GM12878 (cell line): ENCODE data around the gene OTUD3. TPM values are rescaled to one million over a fixed set of nuclear protein-coding genes. Genes with fewer than 3 reads are reported as not detected.

Experiments
- ATAC-seq: fragments of 200-7000 bp; cut with Tn5 transposase; 3 replicates; pipeline ENCODE4 v1.9.1; 2020; ENCODE audit warnings: mild to moderate bottlenecking, moderate library complexity
- BruUV-seq: library from RNA; stranded (reverse); fragments of 400-500 nt; replicated peaks from 2 replicates; lab custom pipeline; 2021; lab: Mats Ljungman, UMichigan
- CTCF ChIA-PET: fragments of 300-600 bp; sonication (Branson Sonifier 250); formaldehyde crosslinking; extraction: SDS; loops from one replicate; lab custom pipeline; 2021; ENCODE audit warnings: inconsistent platforms; lab: Yijun Ruan, JAX
- POLR2A ChIA-PET: fragments of 350-600 bp; formaldehyde crosslinking; extraction: SDS; loops from one replicate; lab custom pipeline; 2021; ENCODE audit warnings: inconsistent platforms; lab: Charles Lee
- RAD21 ChIA-PET: fragments of 300-600 bp; sonication (Branson Sonifier 250); formaldehyde crosslinking; loops from one replicate; lab custom pipeline; 2023; ENCODE audit warnings: antibody characterized with exemption; ENCODE audit not compliant: unreplicated experiment; lab: Charles Lee
- SMC1A ChIA-PET: fragments of 300-600 bp; sonication (Branson Sonifier 250); formaldehyde crosslinking; loops from one replicate; lab custom pipeline; 2023; ENCODE audit not compliant: unreplicated experiment, uncharacterized antibody; lab: Charles Lee
- DNase-seq: peaks from one replicate; pipeline ENCODE4 v3.0.0-alpha.2; 2011; ENCODE audit warnings: low read depth, low spot score
- FAIRE-seq: peaks from 3 replicates; lab custom pipeline; 2011; peaks lifted over from hg19 to GRCh38; lab: Jason Lieb, UNC
- H2AFZ ChIP-seq: 2 replicates; pipeline ENCODE4 v1.6.0; 2011; ENCODE audit warnings: low read depth, low read length, control low read depth; ENCODE audit not compliant: control insufficient read depth
- H3K27ac ChIP-seq: 2 replicates; pipeline ENCODE4 v1.5.1; 2011; ENCODE audit warnings: control low read depth; ENCODE audit not compliant: control insufficient read depth, insufficient read depth
- H3K27me3 ChIP-seq, 2 experiments: replicated peaks in 1 of 2; 2 replicates each; pipeline versions ENCODE4 v1.6.0 to v1.6.1; 2011; ENCODE audit warnings: low read length in 1 of 2; ENCODE audit not compliant: control insufficient read depth in 2 of 2, insufficient read depth in 2 of 2
- H3K36me3 ChIP-seq, 2 experiments: 2 replicates each; pipeline ENCODE4 v1.5.1; 2011; ENCODE audit warnings: low read length in 1 of 2; ENCODE audit not compliant: control insufficient read depth in 2 of 2, insufficient read depth in 2 of 2
- H3K4me1 ChIP-seq: 2 replicates; pipeline ENCODE4 v1.6.1; 2011; ENCODE audit warnings: mild to moderate bottlenecking, low read length, moderate library complexity, mixed read lengths; ENCODE audit not compliant: control insufficient read depth, insufficient read depth
- H3K4me2 ChIP-seq: 2 replicates; pipeline ENCODE4 v1.6.0; 2011; ENCODE audit warnings: control low read depth; ENCODE audit not compliant: control insufficient read depth, insufficient read depth
- H3K4me3 ChIP-seq: fragments of 200-600 bp; sonication (generic); 2 replicates; pipeline ENCODE4 v1.5.1; 2016
- H3K79me2 ChIP-seq: 2 replicates; pipeline ENCODE4 v1.6.0; 2011; ENCODE audit warnings: low read length; ENCODE audit not compliant: control insufficient read depth, insufficient read depth
- H3K9ac ChIP-seq: 2 replicates; pipeline ENCODE4 v1.8.0; 2011; ENCODE audit warnings: low read length, control low read depth, mixed read lengths; ENCODE audit not compliant: control insufficient read depth, insufficient read depth
- H3K9me3 ChIP-seq: replicated peaks from 3 replicates; pipeline ENCODE4 v1.5.1; 2011; ENCODE audit warnings: mild to moderate bottlenecking, low read length; ENCODE audit not compliant: control insufficient read depth, insufficient read depth
- H4K20me1 ChIP-seq: 2 replicates; pipeline ENCODE4 v1.6.0; 2011; ENCODE audit not compliant: control insufficient read depth, insufficient read depth
- ASH2L ChIP-seq: fragments of 300-600, 200-600 bp; sonication (generic); IDR thresholded peaks from 2 replicates; pipeline ENCODE4 v1.6.1; 2017; ENCODE audit warnings: low read depth, mild to moderate bottlenecking, borderline replicate concordance
- BACH1 ChIP-seq: fragments of 450-650 bp; IDR thresholded peaks from 2 replicates; pipeline ENCODE4 v1.6.1; 2017; ENCODE audit warnings: mild to moderate bottlenecking, borderline replicate concordance
- CHD1 ChIP-seq: IDR thresholded peaks from 2 replicates; pipeline ENCODE4 v1.6.1; 2012; ENCODE audit warnings: low read depth, low read length, improper control_type of control experiment
- CHD4 ChIP-seq: fragments of 200-600 bp; sonication (generic); IDR thresholded peaks from 2 replicates; pipeline ENCODE4 v1.6.1; 2016; ENCODE audit warnings: mild to moderate bottlenecking
- CTCF ChIP-seq, 3 experiments: IDR thresholded peaks in 2 of 3; conservative IDR thresholded peaks in 1 of 3; 2 replicates each; pipeline ENCODE4 v1.5.1; 2011; ENCODE audit warnings: low read depth in 3 of 3, low read length in 3 of 3, mild to moderate bottlenecking in 3 of 3, control low read depth in 2 of 3, moderate library complexity in 2 of 3, inconsistent platforms in 1 of 3, mixed read lengths in 1 of 3; ENCODE audit not compliant: control insufficient read depth in 2 of 3, insufficient read depth in 1 of 3; ENCODE audit errors: extremely low read depth in 1 of 3
- EED ChIP-seq: sonication (generic); IDR thresholded peaks from 2 replicates; pipeline ENCODE4 v1.6.1; 2016; ENCODE audit warnings: antibody characterized with exemption, low read depth
- ELK1 ChIP-seq: IDR thresholded peaks from 2 replicates; pipeline ENCODE4 v1.6.1; 2012; ENCODE audit warnings: low read depth, low read length, improper control_type of control experiment
- GABPA ChIP-seq: IDR thresholded peaks from 2 replicates; pipeline ENCODE4 v1.6.1; 2014; ENCODE audit warnings: antibody characterized with exemption, low read depth, mild to moderate bottlenecking, inconsistent platforms
- IRF4 ChIP-seq: IDR thresholded peaks from 2 replicates; pipeline ENCODE4 v1.6.1; 2011; ENCODE audit warnings: low read depth, low read length
- MTA3 ChIP-seq: IDR thresholded peaks from 2 replicates; pipeline ENCODE4 v1.6.1; 2012; ENCODE audit warnings: low read length, inconsistent platforms, borderline replicate concordance
- NBN ChIP-seq: fragments of 450-650 bp; IDR thresholded peaks from 2 replicates; pipeline ENCODE4 v1.6.1; 2016
- POU2F2 ChIP-seq: IDR thresholded peaks from 3 replicates; pipeline ENCODE4 v1.6.1; 2011; ENCODE audit warnings: low read depth, mild to moderate bottlenecking, low read length, borderline replicate concordance
- RAD21 ChIP-seq: IDR thresholded peaks from 2 replicates; pipeline ENCODE4 v1.6.1; 2011; ENCODE audit warnings: mild to moderate bottlenecking, low read depth, low read length, moderate library complexity; ENCODE audit not compliant: insufficient read depth
- RUNX3 ChIP-seq: IDR thresholded peaks from 2 replicates; pipeline ENCODE4 v1.6.1; 2012; ENCODE audit warnings: low read length, inconsistent platforms
- STAT1 ChIP-seq: fragments of 450-650 bp; conservative IDR thresholded peaks from 2 replicates; pipeline ENCODE4 v1.6.1; 2014; ENCODE audit warnings: antibody characterized with exemption, mild to moderate bottlenecking
- TCF7 ChIP-seq: IDR thresholded peaks from 2 replicates; pipeline ENCODE4 v1.6.1; 2014; ENCODE audit warnings: antibody characterized with exemption, borderline replicate concordance
- YY1 ChIP-seq: IDR thresholded peaks from 2 replicates; pipeline ENCODE4 v1.6.1; 2011; ENCODE audit warnings: low read depth, mild to moderate bottlenecking, low read length
- WGBS: methylation state at CpG from one replicate; pipeline ENCODE4 v1.1.6; 2016; ENCODE audit warnings: low lambda C conversion rate; ENCODE audit not compliant: insufficient replicate concordance, insufficient coverage; ENCODE audit errors: missing lambda C conversion rate; 5-methylcytosine and 5-hydroxymethylcytosine counted together
- in situ Hi-C: fragments of 300-500 bp; cut with MboI; formaldehyde crosslinking; loops from 9 replicates; pipeline ENCODE4 v1.14.3; 2018; ENCODE audit warnings: mixed read lengths
- intact Hi-C: fragments of 100-400 bp; cut with micrococcal nuclease; formaldehyde crosslinking; loops from one replicate; pipeline ENCODE4 v1.14.2; 2022; ENCODE audit not compliant: unreplicated experiment
- polyA plus RNA-seq, 11 experiments: library from polyadenylated mRNA; depleted of rRNA in 4 of 11; unstranded in 6 of 11; stranded (reverse) in 5 of 11; fragments of >200 nt; fragmentation: Nextera tagmentation in 4 of 11; fragmentation: Illumina TruSeq in 1 of 11; extraction: Ambion mirVana in 4 of 11; extraction: Trizol in 1 of 11; gene quantifications; 1 replicate in 1 of 11; 2 replicates in 10 of 11; pipeline versions ENCODE4 v1.2.1 to v1.2.3, GENCODE V29; 2011 to 2016; ENCODE audit warnings: inconsistent platforms in 2 of 11, missing spikeins in 2 of 11, low read depth in 1 of 11
- total RNA-seq, 4 experiments: library from RNA; depleted of rRNA in 3 of 4; stranded (reverse); fragments of >200 nt in 3 of 4; fragmentation: Illumina TruSeq in 1 of 4; extraction: Trizol in 1 of 4; gene quantifications; 2 replicates each; pipeline versions ENCODE4 v1.2.1 to v1.2.3, GENCODE V29; 2013 to 2021
- TF ChIP-seq, protein P1 (sequence below): fragments of 450-650 bp; formaldehyde crosslinking; IDR thresholded peaks from 2 replicates; pipeline ENCODE4 v1.4.0; 2020; ENCODE audit warnings: mild to moderate bottlenecking, moderate library complexity

OTUD3 gene
- total and polyA plus RNA-seq, 10 of the 15 experiments (the other 5 are each of a cell fraction or from before 2014, with no cell fraction given) = 0.77 to 8.9 (median 4.8) TPM

GRCh38 chr1:19918057-19918456, 35.9 kb downstream of the OTUD3 start:
- WGBS = 3% methylated on average over 5 of the region's 6 CpGs
- BruUV-seq = no TSS peak
- H3K27ac ChIP-seq = no peak overlapping the region
- no peaks in the 10 kb centered on the region for H3K27me3 ChIP-seq
- H2AFZ ChIP-seq = no peak overlapping the region
- SMC1A ChIA-PET = interaction anchor here (0.9 to 8.2 kb wide), 5 partner anchors 136 to 277 kb away, joined by 3 to 41 read pairs (median 7); no protein-coding TSS in a partner anchor
- FAIRE-seq = peak; percentile 95
- H4K20me1 ChIP-seq = no peaks in the 10 kb centered on the region
- POLR2A ChIA-PET = no interaction called here
- no peak overlapping the region for H3K4me3 ChIP-seq
- RAD21 ChIA-PET = interaction anchor here (0.7 to 4.7 kb wide), 6 partner anchors 35 to 278 kb away, joined by 3 to 34 read pairs (median 4); partner anchors contain the start of gene OTUD3
- H3K9me3 ChIP-seq = no peaks in the 10 kb centered on the region
- H3K79me2 ChIP-seq = no peaks in the 10 kb centered on the region
- no peak overlapping the region for H3K9ac ChIP-seq
- peaks cover 3 to 5% of the 10 kb centered on the region in 2 experiments for H3K36me3 ChIP-seq
- no peak overlapping the region for H3K4me2 ChIP-seq
- peak; percentile 94 for ATAC-seq
- intact Hi-C loops (loop anchor here (1.0 to 5.0 kb wide), 5 partner anchors 164 to 574 kb away; no protein-coding TSS in a partner anchor), in situ Hi-C loops (loop anchor here (5.0 to 10.0 kb wide), 3 partner anchors 234 to 577 kb away; no protein-coding TSS in a partner anchor)
- peak; percentile 33 for DNase-seq
- CTCF ChIA-PET = interaction anchor here (0.7 to 6.1 kb wide), 16 partner anchors 14 to 577 kb away, joined by 3 to 52 read pairs (median 4); no protein-coding TSS in a partner anchor
- H3K4me1 ChIP-seq = no peaks in the 10 kb centered on the region
- TF ChIP-seq STAT1 (no peak), CHD4 (no peak), EED (no peak), RAD21 (peak; percentile 98), ELK1 (no peak), IRF4 (0 out of 2 replicates have a peak, but pooled peaks have one; percentile 33), NBN (0 out of 2 replicates have a peak, but pooled peaks have one; percentile 24), BACH1 (no peak), MTA3 (no peak), CTCF (IDR thresholded peaks at IDR 0.05 in 2 of 3, conservative IDR thresholded peaks at IDR 0.05 in 1 of 3; ENCODE audit: control insufficient read depth in 2 of 3, extremely low read depth in 1 of 3, insufficient read depth in 1 of 3, low read depth in 3 of 3, low read length in 3 of 3) (peak; percentile 80 to 98 (median 91); a peak in 5 of 6 replicates), GABPA (no peak), CHD1 (no peak), ASH2L (no peak), TCF7 (no peak), RUNX3 (0 out of 2 replicates have a peak, but pooled peaks have one; percentile 22), POU2F2 (peak; percentile 29; the same call in 1 of the 3 replicates), YY1 (peak; percentile 73; the same call in 1 of the 2 replicates)
- TF ChIP-seq, protein P1, sequence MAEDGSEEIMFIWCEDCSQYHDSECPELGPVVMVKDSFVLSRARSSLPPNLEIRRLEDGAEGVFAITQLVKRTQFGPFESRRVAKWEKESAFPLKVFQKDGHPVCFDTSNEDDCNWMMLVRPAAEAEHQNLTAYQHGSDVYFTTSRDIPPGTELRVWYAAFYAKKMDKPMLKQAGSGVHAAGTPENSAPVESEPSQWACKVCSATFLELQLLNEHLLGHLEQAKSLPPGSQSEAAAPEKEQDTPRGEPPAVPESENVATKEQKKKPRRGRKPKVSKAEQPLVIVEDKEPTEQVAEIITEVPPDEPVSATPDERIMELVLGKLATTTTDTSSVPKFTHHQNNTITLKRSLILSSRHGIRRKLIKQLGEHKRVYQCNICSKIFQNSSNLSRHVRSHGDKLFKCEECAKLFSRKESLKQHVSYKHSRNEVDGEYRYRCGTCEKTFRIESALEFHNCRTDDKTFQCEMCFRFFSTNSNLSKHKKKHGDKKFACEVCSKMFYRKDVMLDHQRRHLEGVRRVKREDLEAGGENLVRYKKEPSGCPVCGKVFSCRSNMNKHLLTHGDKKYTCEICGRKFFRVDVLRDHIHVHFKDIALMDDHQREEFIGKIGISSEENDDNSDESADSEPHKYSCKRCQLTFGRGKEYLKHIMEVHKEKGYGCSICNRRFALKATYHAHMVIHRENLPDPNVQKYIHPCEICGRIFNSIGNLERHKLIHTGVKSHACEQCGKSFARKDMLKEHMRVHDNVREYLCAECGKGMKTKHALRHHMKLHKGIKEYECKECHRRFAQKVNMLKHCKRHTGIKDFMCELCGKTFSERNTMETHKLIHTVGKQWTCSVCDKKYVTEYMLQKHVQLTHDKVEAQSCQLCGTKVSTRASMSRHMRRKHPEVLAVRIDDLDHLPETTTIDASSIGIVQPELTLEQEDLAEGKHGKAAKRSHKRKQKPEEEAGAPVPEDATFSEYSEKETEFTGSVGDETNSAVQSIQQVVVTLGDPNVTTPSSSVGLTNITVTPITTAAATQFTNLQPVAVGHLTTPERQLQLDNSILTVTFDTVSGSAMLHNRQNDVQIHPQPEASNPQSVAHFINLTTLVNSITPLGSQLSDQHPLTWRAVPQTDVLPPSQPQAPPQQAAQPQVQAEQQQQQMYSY = no peak
